Thoracic aorta (tissue), 2 donors: Measurements from ENCODE around the gene VAT1L. TPM values are rescaled to one million over a fixed set of nuclear protein-coding genes. Genes with fewer than 3 reads are reported as not detected.

Experiments used
- ATAC-seq: fragments of 150-250 bp; one replicate; pipeline ENCODE4 v1.8.0; 2017; ENCODE audit warnings: low read depth; ENCODE audit not compliant: insufficient number of reproducible peaks, low FRiP score
- DNase-seq: peaks from one replicate; pipeline ENCODE4 v3.0.0-alpha.2; 2020; ENCODE audit warnings: low spot score
- H3K27ac ChIP-seq, 2 donors: fragments of 200-600 bp; sonication (generic); 1 replicate in 1 of 2; 2 replicates in 1 of 2; pipeline ENCODE4 v1.5.1; 2016; ENCODE audit warnings: mild to moderate bottlenecking in 2 of 2, moderate library complexity in 2 of 2
- H3K27me3 ChIP-seq: fragments of 200-600 bp; sonication (generic); replicated peaks from 2 replicates; pipeline ENCODE4 v1.6.0; 2016; ENCODE audit warnings: mild to moderate bottlenecking; ENCODE audit not compliant: insufficient read depth
- H3K36me3 ChIP-seq: fragments of 200-600 bp; sonication (generic); one replicate; pipeline ENCODE4 v1.5.1; 2016
- H3K4me1 ChIP-seq, 2 donors: fragments of 200-600 bp; sonication (generic); 1 replicate in 1 of 2; 2 replicates in 1 of 2; pipeline versions ENCODE4 v1.5.1 to v1.6.0; 2016; ENCODE audit warnings: low read depth in 2 of 2, mild to moderate bottlenecking in 1 of 2; ENCODE audit not compliant: control insufficient read depth in 1 of 2
- H3K4me3 ChIP-seq: fragments of 200-600 bp; sonication (generic); 2 replicates; pipeline ENCODE4 v1.5.1; 2016; ENCODE audit warnings: mild to moderate bottlenecking
- H3K9me3 ChIP-seq: fragments of 200-600 bp; sonication (generic); 2 replicates; pipeline ENCODE4 v1.5.1; 2016
- total RNA-seq, 2 donors: library from RNA; depleted of rRNA; stranded (reverse); fragments of >200 nt; gene quantifications; one replicate each; pipeline versions ENCODE4 v1.1.0 to v1.2.3, GENCODE V29; 2016
- TF ChIP-seq, protein P1 (sequence below): fragments of 200-600 bp; sonication (generic); IDR thresholded peaks from one replicate; pipeline ENCODE4 v1.5.1; 2019; ENCODE audit warnings: antibody characterized with exemption

VAT1L gene
- total RNA-seq, 2 donors from 2014 or later: 10.4 to 27.1 TPM

DNA sequence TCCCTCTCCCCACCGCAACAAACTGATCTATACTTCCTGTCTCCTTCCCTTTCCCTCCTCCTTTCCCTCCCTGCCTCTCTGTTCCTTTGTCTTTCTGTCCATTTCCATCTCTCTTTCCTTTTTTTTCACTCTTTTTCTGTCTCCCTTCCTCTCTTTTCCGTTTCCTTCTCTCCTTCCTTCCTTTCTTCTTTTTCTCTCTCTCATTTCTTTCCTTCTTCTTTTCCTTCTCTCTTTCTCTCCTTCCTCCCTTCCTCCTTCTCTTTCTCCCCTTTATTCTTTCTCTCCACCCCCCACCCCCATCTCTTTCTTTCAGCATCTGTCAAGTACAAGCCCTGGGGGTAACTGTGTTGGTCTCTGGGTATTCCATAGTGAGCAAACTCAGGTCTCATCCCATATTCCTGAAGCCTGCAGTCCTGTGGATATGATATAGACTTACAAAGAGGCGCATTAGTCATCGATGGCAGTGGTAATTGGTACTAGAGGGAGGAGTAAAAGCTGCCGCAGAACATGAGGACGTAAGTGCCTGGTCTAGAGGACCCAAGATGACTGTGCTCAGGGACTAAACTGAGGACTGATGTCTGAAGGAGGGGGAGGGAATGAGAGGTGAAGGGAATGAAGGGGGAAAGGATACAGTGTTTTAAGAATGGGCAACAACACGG, 50.4 kb downstream of the VAT1L start:
- no peak overlapping the region for H3K4me3 ChIP-seq
- TF ChIP-seq, protein P1, sequence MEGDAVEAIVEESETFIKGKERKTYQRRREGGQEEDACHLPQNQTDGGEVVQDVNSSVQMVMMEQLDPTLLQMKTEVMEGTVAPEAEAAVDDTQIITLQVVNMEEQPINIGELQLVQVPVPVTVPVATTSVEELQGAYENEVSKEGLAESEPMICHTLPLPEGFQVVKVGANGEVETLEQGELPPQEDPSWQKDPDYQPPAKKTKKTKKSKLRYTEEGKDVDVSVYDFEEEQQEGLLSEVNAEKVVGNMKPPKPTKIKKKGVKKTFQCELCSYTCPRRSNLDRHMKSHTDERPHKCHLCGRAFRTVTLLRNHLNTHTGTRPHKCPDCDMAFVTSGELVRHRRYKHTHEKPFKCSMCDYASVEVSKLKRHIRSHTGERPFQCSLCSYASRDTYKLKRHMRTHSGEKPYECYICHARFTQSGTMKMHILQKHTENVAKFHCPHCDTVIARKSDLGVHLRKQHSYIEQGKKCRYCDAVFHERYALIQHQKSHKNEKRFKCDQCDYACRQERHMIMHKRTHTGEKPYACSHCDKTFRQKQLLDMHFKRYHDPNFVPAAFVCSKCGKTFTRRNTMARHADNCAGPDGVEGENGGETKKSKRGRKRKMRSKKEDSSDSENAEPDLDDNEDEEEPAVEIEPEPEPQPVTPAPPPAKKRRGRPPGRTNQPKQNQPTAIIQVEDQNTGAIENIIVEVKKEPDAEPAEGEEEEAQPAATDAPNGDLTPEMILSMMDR: no peak
- no peaks in the 10 kb centered on the region for H3K36me3 ChIP-seq
- DNase-seq (no peak), ATAC-seq (no peak)
- H3K4me1 ChIP-seq: peaks cover 4 to 12% of the 10 kb centered on the region in 2 donors
- H3K27me3 ChIP-seq: no peaks in the 10 kb centered on the region
- H3K27ac ChIP-seq: no peak overlapping the region
- H3K9me3 ChIP-seq: no peaks in the 10 kb centered on the region

DNA sequence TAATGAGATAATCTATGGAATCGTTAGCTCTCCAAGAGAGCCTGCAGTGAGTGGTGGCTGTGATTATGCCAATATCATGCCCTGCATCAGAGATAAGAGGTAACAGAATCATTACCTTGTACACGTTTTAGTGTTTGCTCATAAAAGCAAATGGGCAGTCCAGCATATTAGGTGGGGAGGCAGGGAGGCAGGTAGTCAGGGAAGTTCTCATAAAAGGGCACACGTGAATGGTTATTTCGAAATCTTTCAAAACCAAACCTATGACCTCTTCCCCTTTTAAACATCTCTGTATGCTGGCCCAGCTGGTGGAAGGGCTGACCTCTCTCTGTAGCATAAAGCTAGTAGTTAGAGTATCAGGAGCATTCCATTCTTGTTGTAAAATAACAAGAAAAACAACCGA, 51.7 kb downstream of the VAT1L start:
- no peak for DNase-seq
- H3K4me1 ChIP-seq: no peaks in the 10 kb centered on the region
- H3K27me3 ChIP-seq: no peaks in the 10 kb centered on the region
- no peak overlapping the region for H3K4me3 ChIP-seq
- H3K27ac ChIP-seq: no peak overlapping the region
- ATAC-seq: no peak
- no peaks in the 10 kb centered on the region for H3K36me3 ChIP-seq
- TF ChIP-seq, protein P1: no peak
- no peaks in the 10 kb centered on the region for H3K9me3 ChIP-seq

GRCh38 chr16:77840673-77841501, 52.5 kb downstream of the VAT1L start:
- Histone ChIP-seq H3K27me3 (no peaks in the 10 kb centered on the region), H3K36me3 (no peaks in the 10 kb centered on the region), H3K9me3 (no peaks in the 10 kb centered on the region), H3K4me3 (no peak overlapping the region), H3K4me1 (no peaks in the 10 kb centered on the region), H3K27ac (no peak overlapping the region)
- no peak for ATAC-seq
- TF ChIP-seq, protein P1: no peak
- no peak for DNase-seq

DNA sequence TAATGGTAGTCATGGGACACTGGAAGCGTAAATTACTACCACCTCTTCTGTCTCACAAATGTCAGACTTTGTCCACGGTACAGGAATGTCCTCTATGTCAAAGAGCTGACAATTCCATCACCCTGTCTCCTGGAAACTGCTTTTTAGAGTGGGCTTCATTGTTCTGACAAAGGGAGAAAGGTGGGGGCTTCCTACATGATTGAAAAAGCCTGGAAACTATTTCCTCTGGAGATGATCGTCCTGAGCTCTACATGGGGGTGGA, 53.1 kb downstream of the VAT1L start:
- no peak overlapping the region for H3K4me3 ChIP-seq
- H3K27me3 ChIP-seq: no peaks in the 10 kb centered on the region
- DNase-seq: no peak

DNA sequence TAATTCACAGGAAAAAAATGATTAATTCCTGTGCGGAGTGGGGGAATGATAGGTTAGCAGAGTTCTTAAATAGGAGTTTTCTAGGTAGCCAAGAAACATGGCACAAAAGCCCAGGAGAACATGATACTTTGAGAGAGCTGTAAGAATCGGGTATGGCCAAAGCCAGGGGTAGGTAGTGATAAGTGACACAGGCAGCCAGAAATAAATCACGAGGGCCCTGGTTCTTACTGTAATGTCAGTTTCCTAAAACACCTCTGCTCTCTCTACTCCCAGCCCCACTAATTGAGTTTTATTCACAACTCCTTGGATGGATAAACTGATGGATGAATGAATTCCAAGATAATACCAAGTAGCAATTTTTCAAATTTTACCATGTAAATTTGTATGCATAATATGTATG, 54.1 kb downstream of the VAT1L start:
- TF ChIP-seq, protein P1: no peak
- Histone ChIP-seq H3K4me3 (no peak overlapping the region), H3K4me1 (no peaks in the 10 kb centered on the region), H3K27me3 (no peaks in the 10 kb centered on the region), H3K9me3 (no peaks in the 10 kb centered on the region), H3K36me3 (no peaks in the 10 kb centered on the region), H3K27ac (no peak overlapping the region)
- no peak for DNase-seq
- ATAC-seq: no peak

More for the DNA sequence above, 53.1 kb downstream of the VAT1L start:
- Histone ChIP-seq H3K36me3 (no peaks in the 10 kb centered on the region), H3K27ac (no peak overlapping the region), H3K9me3 (no peaks in the 10 kb centered on the region), H3K4me1 (no peaks in the 10 kb centered on the region)
- TF ChIP-seq, protein P1: no peak
- ATAC-seq: no peak
